Left hindlimb (tissue), 1 donor: ENCODE results near the gene LAG3.

Source experiments
- DNase-seq: peaks from one replicate; pipeline ENCODE4 v3.0.0-alpha.2; 2018

LAG3 gene

DNA sequence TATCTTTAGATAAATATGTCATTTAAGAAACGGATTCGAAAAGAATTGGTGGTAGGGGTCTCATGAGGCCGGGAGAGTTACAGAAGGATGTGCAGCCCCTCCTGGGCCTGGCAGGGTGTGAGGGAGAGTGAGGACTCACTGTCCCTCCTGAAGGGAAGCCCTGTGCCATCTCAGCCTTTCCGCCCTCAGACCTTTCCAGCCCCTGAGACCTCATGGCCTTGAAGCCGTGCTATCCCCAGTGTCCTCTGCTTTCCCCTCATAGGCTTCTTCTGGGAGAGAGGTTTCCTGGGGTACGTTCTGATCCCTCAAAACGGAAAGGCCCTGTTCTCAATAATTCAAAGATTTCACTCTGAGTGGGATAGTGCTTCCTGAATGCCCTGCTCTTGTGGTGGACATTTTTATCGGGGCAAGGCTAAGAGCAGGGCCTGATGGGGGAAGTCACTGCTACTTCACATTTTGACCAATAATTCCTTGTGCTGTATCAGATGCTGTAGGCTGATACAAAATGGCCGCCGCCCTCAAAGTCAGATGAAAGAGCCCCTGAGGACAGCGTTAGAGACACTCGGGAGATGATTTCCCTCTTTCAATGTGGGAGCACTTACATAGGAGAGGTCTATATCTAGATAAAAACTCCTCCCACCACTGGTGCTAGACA lies 18.3 kb downstream of the LAG3 start:
- DNase-seq, result no peak

DNA sequence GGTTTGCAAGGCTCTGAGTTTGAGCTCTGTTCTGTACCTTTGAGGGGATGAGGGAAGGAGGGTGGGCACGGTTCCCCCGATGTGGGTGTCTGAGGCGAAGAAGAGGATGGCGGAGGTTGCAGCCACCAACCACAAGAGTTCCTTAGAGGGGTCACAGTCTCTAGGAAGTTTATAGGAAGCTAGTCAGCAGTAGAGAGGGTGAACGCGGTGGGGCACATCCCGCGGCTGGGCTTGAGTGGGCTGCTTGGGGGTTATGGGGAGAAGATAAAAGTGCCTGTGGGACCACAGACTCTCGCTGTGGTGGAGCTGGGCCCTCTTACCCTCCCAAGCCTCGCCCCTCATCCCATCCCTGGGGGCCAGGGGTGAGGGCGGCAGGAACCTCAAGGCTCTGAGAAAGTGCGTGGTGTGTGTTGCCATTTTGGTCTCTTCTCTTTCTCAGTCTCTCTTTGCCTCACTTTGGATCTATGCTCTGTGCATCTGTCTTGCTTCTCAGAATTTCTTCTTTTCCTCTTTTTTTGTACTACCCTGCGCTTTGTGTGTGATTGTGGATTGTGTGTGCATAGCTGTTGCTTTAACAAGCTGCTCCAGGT lies 19.7 kb downstream of the LAG3 start:
- no peak for DNase-seq

GRCh38 chr12:6792522-6793201 lies 20.3 kb downstream of the LAG3 start:
- peak; percentile 69 for DNase-seq

- no peak for DNase-seq
These were observed 22.8 kb downstream of the LAG3 start for GRCh38 chr12:6795088-6795487.

- no peak for DNase-seq
These were observed 24.3 kb downstream of the LAG3 start for GRCh38 chr12:6796576-6796975.

DNA sequence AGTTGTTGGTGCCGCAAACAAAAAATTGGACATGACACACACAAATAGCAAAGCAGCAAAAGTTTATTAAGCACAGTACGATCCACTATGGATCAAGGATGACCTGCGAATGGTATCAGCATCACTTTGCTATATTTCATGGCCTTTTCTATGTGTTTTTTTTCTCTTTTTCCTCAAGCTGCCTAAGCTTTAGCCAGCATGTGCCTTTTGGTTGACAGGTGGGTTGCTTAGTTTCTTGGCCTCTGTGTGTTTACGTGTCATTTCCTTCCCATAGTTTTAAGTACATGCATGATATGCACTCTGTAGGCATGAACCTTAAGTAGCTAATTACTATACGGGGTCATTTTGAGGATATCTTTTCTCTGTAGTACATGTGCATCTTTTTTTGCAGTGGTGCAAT lies 26.8 kb downstream of the LAG3 start:
- DNase-seq, result no peak

DNA sequence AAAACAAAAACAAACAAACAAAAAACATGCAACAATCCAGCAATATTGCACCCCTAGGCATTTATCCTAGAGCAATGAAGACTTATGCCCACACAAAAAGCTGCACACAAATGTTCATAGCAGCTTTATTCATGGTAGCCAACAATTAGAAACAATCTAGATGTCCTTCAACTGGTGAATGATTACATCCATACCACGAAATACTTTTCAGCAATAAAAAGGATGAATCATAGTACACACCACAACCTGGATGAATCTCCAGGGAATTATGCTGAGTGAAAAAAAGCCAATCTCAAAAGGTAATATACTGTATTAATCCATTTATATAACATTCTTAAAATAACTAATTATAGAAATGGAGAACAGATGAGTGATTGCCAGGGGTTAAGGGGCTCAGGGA lies 34.9 kb downstream of the LAG3 start:
- no peak for DNase-seq

DNA sequence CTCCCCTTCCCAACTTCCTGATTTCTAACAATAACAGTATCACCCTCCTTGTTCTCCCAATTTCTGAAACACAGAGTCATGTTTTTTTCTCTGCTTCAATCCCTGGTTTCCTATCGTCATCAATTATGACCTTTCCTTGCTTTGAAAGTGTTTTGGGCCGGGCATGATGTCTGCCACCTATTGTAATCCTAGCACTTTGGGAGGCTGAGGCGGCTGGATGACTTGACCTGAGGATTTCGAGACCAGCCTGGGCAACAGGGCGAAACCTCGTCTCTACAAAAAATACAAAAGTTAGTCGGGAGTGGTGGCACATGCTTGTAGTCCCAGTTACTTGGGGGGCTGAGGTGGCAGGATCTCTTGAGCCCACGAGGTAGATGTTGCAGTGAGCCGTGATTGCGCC lies 36.7 kb downstream of the LAG3 start:
- no peak for DNase-seq

GRCh38 chr12:6810758-6811157 lies 38.4 kb downstream of the LAG3 start:
- no peak for DNase-seq

DNA sequence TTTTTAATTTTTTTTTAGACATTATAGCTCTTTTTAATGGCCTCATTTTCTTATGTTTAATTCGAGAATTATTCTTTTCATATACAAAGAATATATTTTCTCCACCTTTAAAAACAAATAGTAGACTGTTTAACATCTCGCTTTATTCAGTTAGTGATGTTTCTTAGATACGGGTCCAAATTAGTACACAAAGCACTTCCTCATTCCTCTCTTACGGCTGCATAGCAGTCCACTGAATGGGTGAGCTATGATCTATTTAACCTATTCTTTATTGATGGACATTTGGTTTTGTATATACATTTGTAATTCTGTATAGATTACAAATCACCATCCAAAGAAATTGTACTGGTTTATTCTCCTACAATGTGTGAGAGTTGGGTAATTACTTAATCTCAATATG lies 41.0 kb downstream of the LAG3 start:
- no peak for DNase-seq

DNA sequence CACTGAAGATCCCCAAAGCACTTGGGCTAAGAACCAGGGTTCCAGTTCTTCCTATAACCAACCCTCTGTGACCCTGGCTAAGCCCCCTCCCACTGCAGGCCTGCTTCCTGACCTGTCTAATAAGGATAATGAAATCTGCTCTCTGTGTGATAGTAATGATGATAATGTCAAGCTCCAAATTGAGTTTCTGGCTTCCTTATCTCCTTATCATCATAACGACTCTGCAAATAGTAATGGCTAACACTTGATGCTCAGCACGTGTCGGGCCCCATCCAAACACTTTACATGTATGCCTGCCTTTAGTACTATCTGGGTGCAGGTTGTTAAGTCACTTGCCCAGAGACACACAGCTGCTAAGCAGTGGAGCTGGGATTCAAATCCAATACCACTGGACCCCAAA lies 44.3 kb downstream of the LAG3 start:
- DNase-seq, result no peak

DNA sequence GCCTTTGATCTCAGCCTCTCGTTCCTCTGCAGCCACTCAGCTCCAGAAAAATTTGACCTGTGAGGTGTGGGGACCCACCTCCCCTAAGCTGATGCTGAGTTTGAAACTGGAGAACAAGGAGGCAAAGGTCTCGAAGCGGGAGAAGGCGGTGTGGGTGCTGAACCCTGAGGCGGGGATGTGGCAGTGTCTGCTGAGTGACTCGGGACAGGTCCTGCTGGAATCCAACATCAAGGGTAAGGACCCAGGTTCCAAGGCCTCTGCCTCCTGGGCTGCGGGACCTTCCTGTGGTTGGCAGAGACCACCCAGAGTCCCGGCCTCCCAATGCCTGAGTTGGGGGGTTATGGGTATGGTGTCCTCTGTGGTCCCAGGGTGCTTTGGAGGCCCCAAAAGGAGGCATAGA lies 44.8 kb downstream of the LAG3 start:
- no peak for DNase-seq

- DNase-seq, result no peak
These were observed 45.4 kb downstream of the LAG3 start for GRCh38 chr12:6817662-6818157.

GRCh38 chr12:6818222-6818621 lies 45.9 kb downstream of the LAG3 start:
- no peak for DNase-seq

DNA sequence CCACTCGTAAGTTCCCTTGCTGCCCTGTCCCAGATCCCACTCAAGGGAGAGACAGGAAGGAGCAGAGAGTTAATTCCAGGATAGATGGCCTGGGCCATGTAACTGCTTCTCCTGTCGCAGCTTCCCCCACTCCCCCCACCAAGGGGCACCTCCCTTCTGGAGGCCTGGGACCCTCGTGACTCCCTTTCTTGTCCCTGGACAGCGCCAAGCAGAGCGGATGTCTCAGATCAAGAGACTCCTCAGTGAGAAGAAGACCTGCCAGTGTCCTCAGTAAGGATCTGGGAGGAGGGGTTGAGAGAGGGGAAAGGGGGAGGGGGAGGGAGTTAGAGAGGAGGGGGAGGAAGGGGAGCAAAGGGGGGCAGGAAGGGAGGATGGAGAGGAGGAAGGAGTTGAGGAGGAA lies 46.3 kb downstream of the LAG3 start:
- DNase-seq, result no peak

DNA sequence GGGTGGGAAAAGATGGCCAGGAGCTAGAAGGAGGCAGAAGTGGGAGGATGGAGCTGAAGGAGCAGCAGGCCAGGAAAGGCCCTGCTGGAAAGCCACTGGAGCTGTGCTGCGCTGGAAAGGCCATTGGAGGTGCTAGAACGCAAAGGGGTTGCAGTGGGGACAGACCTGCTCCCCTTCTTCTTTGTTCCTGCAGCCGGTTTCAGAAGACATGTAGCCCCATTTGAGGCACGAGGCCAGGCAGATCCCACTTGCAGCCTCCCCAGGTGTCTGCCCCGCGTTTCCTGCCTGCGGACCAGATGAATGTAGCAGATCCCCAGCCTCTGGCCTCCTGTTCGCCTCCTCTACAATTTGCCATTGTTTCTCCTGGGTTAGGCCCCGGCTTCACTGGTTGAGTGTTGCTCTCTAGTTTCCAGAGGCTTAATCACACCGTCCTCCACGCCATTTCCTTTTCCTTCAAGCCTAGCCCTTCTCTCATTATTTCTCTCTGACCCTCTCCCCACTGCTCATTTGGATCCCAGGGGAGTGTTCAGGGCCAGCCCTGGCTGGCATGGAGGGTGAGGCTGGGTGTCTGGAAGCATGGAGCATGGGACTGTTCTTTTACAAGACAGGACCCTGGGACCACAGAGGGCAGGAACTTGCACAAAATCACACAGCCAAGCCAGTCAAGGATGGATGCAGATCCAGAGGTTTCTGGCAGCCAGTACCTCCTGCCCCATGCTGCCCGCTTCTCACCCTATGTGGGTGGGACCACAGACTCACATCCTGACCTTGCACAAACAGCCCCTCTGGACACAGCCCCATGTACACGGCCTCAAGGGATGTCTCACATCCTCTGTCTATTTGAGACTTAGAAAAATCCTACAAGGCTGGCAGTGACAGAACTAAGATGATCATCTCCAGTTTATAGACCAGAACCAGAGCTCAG lies 47.0 kb downstream of the LAG3 start:
- no peak for DNase-seq

GRCh38 chr12:6820166-6820565 lies 47.8 kb downstream of the LAG3 start:
- DNase-seq, result no peak

- DNase-seq, result peak; percentile 90
These were observed 49.5 kb downstream of the LAG3 start, which contains the start of gene GPR162 for GRCh38 chr12:6821591-6822425. TSS of gene GPR162 (plus strand) at chr12:6821821. CDS start at chr12:6823899, 2,078 bp downstream.

DNA sequence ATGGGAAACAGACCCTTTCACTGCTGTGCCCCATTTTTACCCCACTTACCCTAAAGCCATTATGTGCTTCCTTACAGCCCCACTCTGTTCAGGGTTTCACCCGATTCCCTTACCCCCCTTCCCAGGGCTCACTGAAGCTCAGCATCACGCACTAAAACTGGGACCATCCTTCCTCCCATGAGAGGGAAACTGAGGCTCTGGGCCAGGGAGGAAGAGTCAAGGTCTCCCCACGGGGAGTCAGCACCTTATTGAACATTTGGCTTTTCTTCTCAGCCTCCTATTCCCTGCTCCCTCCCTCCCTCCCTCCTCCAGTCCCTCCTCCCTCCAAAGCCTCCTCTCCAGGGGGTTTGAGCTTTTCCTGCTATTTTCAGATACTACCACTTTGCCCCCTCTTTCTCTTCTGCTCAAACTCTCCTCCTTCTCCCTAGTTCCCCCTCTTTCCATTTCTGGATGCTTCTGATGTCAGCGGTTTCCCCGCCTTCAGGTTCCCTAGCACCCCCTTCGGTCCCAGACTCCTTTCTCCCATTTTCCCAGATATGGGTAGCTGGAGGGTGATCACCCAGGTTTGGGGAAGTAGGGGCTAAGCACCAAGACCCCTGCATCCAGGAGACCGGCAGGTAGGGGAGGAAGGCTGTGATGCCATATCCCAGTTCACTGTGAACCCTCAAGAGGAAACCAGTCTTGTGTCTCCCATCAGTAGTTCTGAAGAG lies 50.3 kb downstream of the LAG3 start:
- peak; percentile 35 for DNase-seq

DNA sequence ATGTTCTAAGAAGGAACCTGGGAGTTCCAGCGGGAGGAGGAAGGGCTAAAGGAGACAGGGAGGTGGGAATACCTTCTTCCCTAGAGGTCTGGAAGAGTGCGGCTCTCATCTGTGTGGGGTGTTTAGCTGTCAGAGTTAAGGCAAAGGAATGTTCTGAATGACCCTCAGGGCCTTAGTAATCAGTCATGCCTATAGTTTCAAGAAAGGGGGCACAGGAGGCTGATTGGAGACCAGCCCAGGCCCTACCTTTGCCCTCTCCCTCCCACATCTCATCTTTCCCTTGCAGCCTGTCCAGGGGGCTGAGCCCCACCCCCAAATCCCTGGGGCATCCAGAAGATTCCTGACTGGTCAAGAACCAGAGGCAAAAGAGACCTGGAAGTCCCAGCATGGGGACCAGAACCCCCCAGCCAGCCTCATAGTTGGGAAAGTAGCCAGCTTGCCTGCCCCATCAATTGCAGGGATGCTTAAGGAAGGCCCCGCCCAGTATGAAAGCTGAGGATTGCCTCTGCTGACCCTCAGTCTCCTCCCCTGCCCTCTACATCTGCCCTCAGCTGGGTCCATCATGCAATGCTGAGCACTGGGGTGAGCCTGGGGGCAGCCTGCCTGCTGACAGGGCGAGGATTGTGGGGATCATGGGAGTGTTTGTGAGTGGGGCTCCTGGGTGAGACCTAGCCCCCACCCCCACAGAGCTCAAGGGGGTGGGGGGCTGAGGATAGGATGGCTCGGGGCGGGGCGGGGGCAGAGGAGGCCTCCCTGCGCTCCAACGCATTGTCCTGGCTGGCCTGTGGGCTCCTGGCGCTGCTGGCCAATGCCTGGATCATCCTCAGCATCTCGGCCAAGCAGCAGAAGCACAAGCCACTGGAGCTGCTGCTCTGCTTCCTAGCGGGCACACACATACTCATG lies 51.1 kb downstream of the LAG3 start:
- DNase-seq, result peak; percentile 39
